Measurements from ENCODE around the gene TCL1A. TPM values are rescaled to one million over a fixed set of nuclear protein-coding genes. Genes with fewer than 3 reads are reported as not detected.

The TCL1A gene
- total and polyA plus RNA-seq, 4 experiments from 2014 or later, result 0.71 TPM; not detected in 3

- no peak overlapping the region for H3K27ac Mint-ChIP-seq
- Histone ChIP-seq H3K27me3 (ENCODE audit: insufficient read depth, low read length) (no peaks in the 10 kb centered on the region), H3K4me3 (ENCODE audit: low read length in 2 of 2) (no peak overlapping the region), H3K9me3 (ENCODE audit: control insufficient read depth in 1 of 2, low read length in 2 of 2) (no peaks in the 10 kb centered on the region), H3K4me1 (ENCODE audit: insufficient read depth, low read length) (no peaks in the 10 kb centered on the region), H3K27ac (ENCODE audit: low read depth, low read length) (no peak overlapping the region), H3K36me3 (ENCODE audit: insufficient read depth, low read length) (no peaks in the 10 kb centered on the region)
- H3K4me1 Mint-ChIP-seq, result no peaks in the 10 kb centered on the region
- peaks cover 23 to 26% of the 10 kb centered on the region in 2 donors for H3K27me3 Mint-ChIP-seq
- CTCF ChIA-PET (ENCODE audit: partially characterized antibody), result no interaction called here
- intact Hi-C loops (cut with micrococcal nuclease), result no loop called here
- H3K9me3 Mint-ChIP-seq, result peaks cover 0 to 2% (median 0%) of the 10 kb centered on the region in 8 donors
- DNase-seq, result no peak
- H3K4me3 Mint-ChIP-seq, result no peak overlapping the region
- POLR2A ChIA-PET (ENCODE audit: partially characterized antibody), result no interaction called here
- H3K36me3 Mint-ChIP-seq, result no peaks in the 10 kb centered on the region
These were observed 17.2 kb downstream of the TCL1A start for GRCh38 chr14:95696741-95697140.

- Mint-ChIP-seq H3K9me3 (peaks cover 0 to 2% (median 0%) of the 10 kb centered on the region in 8 donors), H3K36me3 (no peaks in the 10 kb centered on the region), H3K4me3 (no peak overlapping the region), H3K27ac (no peak overlapping the region), H3K4me1 (no peaks in the 10 kb centered on the region), H3K27me3 (peaks cover 20 to 24% of the 10 kb centered on the region in 2 donors)
- Histone ChIP-seq H3K9me3 (ENCODE audit: control insufficient read depth in 1 of 2, low read length in 2 of 2) (no peaks in the 10 kb centered on the region), H3K4me1 (ENCODE audit: insufficient read depth, low read length) (no peaks in the 10 kb centered on the region), H3K27me3 (ENCODE audit: insufficient read depth, low read length) (no peaks in the 10 kb centered on the region), H3K36me3 (ENCODE audit: insufficient read depth, low read length) (no peaks in the 10 kb centered on the region), H3K4me3 (ENCODE audit: low read length in 2 of 2) (no peak overlapping the region), H3K27ac (ENCODE audit: low read depth, low read length) (no peak overlapping the region)
- DNase-seq, result no peak
- intact Hi-C loops (cut with micrococcal nuclease), result no loop called here
- POLR2A ChIA-PET (ENCODE audit: partially characterized antibody), result interaction anchor here (0.7 kb wide), 1 partner anchor 328 kb away, joined by 3 read pairs; no protein-coding TSS in a partner anchor
- CTCF ChIA-PET (ENCODE audit: partially characterized antibody), result no interaction called here
These were observed 18.0 kb downstream of the TCL1A start for GRCh38 chr14:95695913-95696312.

- ChIA-PET CTCF (ENCODE audit: partially characterized antibody) (no interaction called here), POLR2A (ENCODE audit: partially characterized antibody) (no interaction called here)
- Histone ChIP-seq H3K4me1 (ENCODE audit: insufficient read depth, low read length) (no peaks in the 10 kb centered on the region), H3K9me3 (ENCODE audit: control insufficient read depth in 1 of 2, low read length in 2 of 2) (no peaks in the 10 kb centered on the region), H3K27me3 (ENCODE audit: insufficient read depth, low read length) (no peaks in the 10 kb centered on the region), H3K27ac (ENCODE audit: low read depth, low read length) (no peak overlapping the region), H3K36me3 (ENCODE audit: insufficient read depth, low read length) (no peaks in the 10 kb centered on the region), H3K4me3 (ENCODE audit: low read length in 2 of 2) (no peak overlapping the region)
- Mint-ChIP-seq H3K27ac (no peak overlapping the region), H3K4me1 (no peaks in the 10 kb centered on the region), H3K27me3 (peaks cover 16 to 22% of the 10 kb centered on the region in 2 donors), H3K4me3 (no peak overlapping the region), H3K9me3 (peaks cover 0 to 2% (median 0%) of the 10 kb centered on the region in 8 donors), H3K36me3 (no peaks in the 10 kb centered on the region)
- intact Hi-C loops (cut with micrococcal nuclease), result no loop called here
- no peak for DNase-seq
These were observed 18.9 kb downstream of the TCL1A start for GRCh38 chr14:95695051-95695450.

- CTCF ChIA-PET (ENCODE audit: partially characterized antibody), result no interaction called here
- Histone ChIP-seq H3K4me3 (ENCODE audit: low read length in 2 of 2) (no peak overlapping the region), H3K36me3 (ENCODE audit: insufficient read depth, low read length) (no peaks in the 10 kb centered on the region), H3K9me3 (ENCODE audit: control insufficient read depth in 1 of 2, low read length in 2 of 2) (no peaks in the 10 kb centered on the region), H3K27ac (ENCODE audit: low read depth, low read length) (no peak overlapping the region), H3K27me3 (ENCODE audit: insufficient read depth, low read length) (no peaks in the 10 kb centered on the region), H3K4me1 (ENCODE audit: insufficient read depth, low read length) (no peaks in the 10 kb centered on the region)
- H3K27ac Mint-ChIP-seq, result no peak overlapping the region
- no peak overlapping the region for H3K4me3 Mint-ChIP-seq
- H3K4me1 Mint-ChIP-seq, result no peaks in the 10 kb centered on the region
- no peak for DNase-seq
- peaks cover 0 to 2% (median 0%) of the 10 kb centered on the region in 8 donors for H3K9me3 Mint-ChIP-seq
- H3K36me3 Mint-ChIP-seq, result no peaks in the 10 kb centered on the region
- POLR2A ChIA-PET (ENCODE audit: partially characterized antibody), result no interaction called here
- H3K27me3 Mint-ChIP-seq, result peaks cover 11 to 16% of the 10 kb centered on the region in 2 donors
- intact Hi-C loops (cut with micrococcal nuclease), result no loop called here
These were observed 21.8 kb downstream of the TCL1A start for GRCh38 chr14:95692109-95692508.

- POLR2A ChIA-PET (ENCODE audit: partially characterized antibody), result no interaction called here
- no peaks in the 10 kb centered on the region for H3K4me1 Mint-ChIP-seq
- no peak overlapping the region for H3K27ac Mint-ChIP-seq
These were observed 22.3 kb downstream of the TCL1A start for GRCh38 chr14:95691591-95691990.

GRCh38 chr14:95690815-95691214 lies 23.1 kb downstream of the TCL1A start:
- Histone ChIP-seq H3K9me3 (ENCODE audit: control insufficient read depth in 1 of 2, low read length in 2 of 2) (no peaks in the 10 kb centered on the region), H3K27me3 (ENCODE audit: insufficient read depth, low read length) (no peaks in the 10 kb centered on the region), H3K36me3 (ENCODE audit: insufficient read depth, low read length) (no peaks in the 10 kb centered on the region), H3K4me3 (ENCODE audit: low read length in 2 of 2) (no peak overlapping the region), H3K4me1 (ENCODE audit: insufficient read depth, low read length) (no peaks in the 10 kb centered on the region), H3K27ac (ENCODE audit: low read depth, low read length) (no peak overlapping the region)
- intact Hi-C loops (cut with micrococcal nuclease), result no loop called here
- Mint-ChIP-seq H3K4me1 (no peaks in the 10 kb centered on the region), H3K9me3 (no peaks in the 10 kb centered on the region), H3K4me3 (no peak overlapping the region), H3K27me3 (peaks cover 10 to 14% of the 10 kb centered on the region in 2 donors), H3K27ac (no peak overlapping the region), H3K36me3 (no peaks in the 10 kb centered on the region)
- CTCF ChIA-PET (ENCODE audit: partially characterized antibody), result no interaction called here
- DNase-seq, result no peak
- POLR2A ChIA-PET (ENCODE audit: partially characterized antibody), result no interaction called here

More at GRCh38 chr14:95691591-95691990, 22.3 kb downstream of the TCL1A start:
- Mint-ChIP-seq H3K9me3 (peaks cover 0 to 2% (median 0%) of the 10 kb centered on the region in 8 donors), H3K36me3 (no peaks in the 10 kb centered on the region), H3K27me3 (peaks cover 13 to 15% of the 10 kb centered on the region in 2 donors), H3K4me3 (no peak overlapping the region)
- Histone ChIP-seq H3K9me3 (ENCODE audit: control insufficient read depth in 1 of 2, low read length in 2 of 2) (no peaks in the 10 kb centered on the region), H3K4me1 (ENCODE audit: insufficient read depth, low read length) (no peaks in the 10 kb centered on the region), H3K4me3 (ENCODE audit: low read length in 2 of 2) (no peak overlapping the region), H3K36me3 (ENCODE audit: insufficient read depth, low read length) (no peaks in the 10 kb centered on the region), H3K27ac (ENCODE audit: low read depth, low read length) (no peak overlapping the region), H3K27me3 (ENCODE audit: insufficient read depth, low read length) (no peaks in the 10 kb centered on the region)
- DNase-seq, result no peak
- CTCF ChIA-PET (ENCODE audit: partially characterized antibody), result no interaction called here
- intact Hi-C loops (cut with micrococcal nuclease), result no loop called here

GRCh38 chr14:95689441-95689840 lies 24.5 kb downstream of the TCL1A start:
- Mint-ChIP-seq H3K36me3 (no peaks in the 10 kb centered on the region), H3K9me3 (no peaks in the 10 kb centered on the region), H3K27me3 (peaks cover 10 to 14% of the 10 kb centered on the region in 2 donors)

GRCh38 chr14:95686935-95687334 lies 27.0 kb downstream of the TCL1A start:
- intact Hi-C loops (cut with micrococcal nuclease), result no loop called here
- H3K9me3 ChIP-seq (ENCODE audit: control insufficient read depth in 1 of 2, low read length in 2 of 2), result no peaks in the 10 kb centered on the region
- DNase-seq, result no peak
- no peak overlapping the region for H3K27ac ChIP-seq (ENCODE audit: low read depth, low read length)
- no peak overlapping the region for H3K27ac Mint-ChIP-seq
- no peaks in the 10 kb centered on the region for H3K4me1 Mint-ChIP-seq
- no peaks in the 10 kb centered on the region for H3K36me3 Mint-ChIP-seq
- H3K36me3 ChIP-seq (ENCODE audit: insufficient read depth, low read length), result no peaks in the 10 kb centered on the region
- no peak overlapping the region for H3K4me3 Mint-ChIP-seq
- no peaks in the 10 kb centered on the region for H3K27me3 ChIP-seq (ENCODE audit: insufficient read depth, low read length)
- no peaks in the 10 kb centered on the region for H3K4me1 ChIP-seq (ENCODE audit: insufficient read depth, low read length)
- ChIA-PET POLR2A (ENCODE audit: partially characterized antibody) (interaction anchor here (0.5 kb wide), 1 partner anchor 476 kb away, joined by 3 read pairs; no protein-coding TSS in a partner anchor), CTCF (ENCODE audit: partially characterized antibody) (interaction anchor here (1.1 kb wide), 1 partner anchor 24 kb away, joined by 3 read pairs; no protein-coding TSS in a partner anchor)
- H3K9me3 Mint-ChIP-seq, result no peaks in the 10 kb centered on the region
- no peak overlapping the region for H3K4me3 ChIP-seq (ENCODE audit: low read length in 2 of 2)
- peaks cover 4 to 16% of the 10 kb centered on the region in 2 donors for H3K27me3 Mint-ChIP-seq

More at GRCh38 chr14:95689441-95689840, 24.5 kb downstream of the TCL1A start:
- no peaks in the 10 kb centered on the region for H3K36me3 ChIP-seq (ENCODE audit: insufficient read depth, low read length)
- no peak overlapping the region for H3K27ac Mint-ChIP-seq
- CTCF ChIA-PET (ENCODE audit: partially characterized antibody), result no interaction called here
- no peaks in the 10 kb centered on the region for H3K27me3 ChIP-seq (ENCODE audit: insufficient read depth, low read length)
- no peak overlapping the region for H3K4me3 ChIP-seq (ENCODE audit: low read length in 2 of 2)
- no peaks in the 10 kb centered on the region for H3K9me3 ChIP-seq (ENCODE audit: control insufficient read depth in 1 of 2, low read length in 2 of 2)
- intact Hi-C loops (cut with micrococcal nuclease), result no loop called here
- no peaks in the 10 kb centered on the region for H3K4me1 ChIP-seq (ENCODE audit: insufficient read depth, low read length)
- no peak overlapping the region for H3K27ac ChIP-seq (ENCODE audit: low read depth, low read length)
- H3K4me3 Mint-ChIP-seq, result no peak overlapping the region
- POLR2A ChIA-PET (ENCODE audit: partially characterized antibody), result no interaction called here
- DNase-seq, result no peak
- H3K4me1 Mint-ChIP-seq, result no peaks in the 10 kb centered on the region

Data from CD4-positive, alpha-beta memory T cell (primary cell).